Measurements from ENCODE around the gene MEGF11.

Gene MEGF11

DNA sequence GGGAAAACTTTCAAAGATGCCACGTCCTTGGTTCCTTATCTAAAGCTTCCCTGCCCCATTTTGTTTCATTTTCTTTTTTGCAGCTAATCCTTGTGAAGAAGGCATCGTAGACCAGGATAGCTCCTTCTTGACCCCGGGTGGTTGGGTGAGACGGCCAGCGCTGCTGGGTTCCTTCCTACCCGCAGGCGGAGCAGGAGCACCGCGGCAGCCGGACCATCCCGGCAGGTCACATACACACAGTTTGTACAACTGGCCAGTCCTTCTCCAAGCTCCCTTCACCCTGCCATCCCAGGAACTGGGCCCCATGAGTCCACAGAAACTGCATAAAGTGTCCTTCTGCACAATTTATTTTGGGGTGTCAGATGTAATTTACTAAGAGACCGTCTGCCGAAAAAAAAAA is 83.9 kb downstream of the MEGF11 start:
- FAIRE-seq (no peak), DNase-seq (ENCODE audit: insufficient read length, low spot score) (no peak)
- TF ChIP-seq, protein P1, sequence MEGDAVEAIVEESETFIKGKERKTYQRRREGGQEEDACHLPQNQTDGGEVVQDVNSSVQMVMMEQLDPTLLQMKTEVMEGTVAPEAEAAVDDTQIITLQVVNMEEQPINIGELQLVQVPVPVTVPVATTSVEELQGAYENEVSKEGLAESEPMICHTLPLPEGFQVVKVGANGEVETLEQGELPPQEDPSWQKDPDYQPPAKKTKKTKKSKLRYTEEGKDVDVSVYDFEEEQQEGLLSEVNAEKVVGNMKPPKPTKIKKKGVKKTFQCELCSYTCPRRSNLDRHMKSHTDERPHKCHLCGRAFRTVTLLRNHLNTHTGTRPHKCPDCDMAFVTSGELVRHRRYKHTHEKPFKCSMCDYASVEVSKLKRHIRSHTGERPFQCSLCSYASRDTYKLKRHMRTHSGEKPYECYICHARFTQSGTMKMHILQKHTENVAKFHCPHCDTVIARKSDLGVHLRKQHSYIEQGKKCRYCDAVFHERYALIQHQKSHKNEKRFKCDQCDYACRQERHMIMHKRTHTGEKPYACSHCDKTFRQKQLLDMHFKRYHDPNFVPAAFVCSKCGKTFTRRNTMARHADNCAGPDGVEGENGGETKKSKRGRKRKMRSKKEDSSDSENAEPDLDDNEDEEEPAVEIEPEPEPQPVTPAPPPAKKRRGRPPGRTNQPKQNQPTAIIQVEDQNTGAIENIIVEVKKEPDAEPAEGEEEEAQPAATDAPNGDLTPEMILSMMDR (IDR thresholded peaks at IDR 0.05; ENCODE audit: insufficient read depth, missing control alignments) = no peak

DNA sequence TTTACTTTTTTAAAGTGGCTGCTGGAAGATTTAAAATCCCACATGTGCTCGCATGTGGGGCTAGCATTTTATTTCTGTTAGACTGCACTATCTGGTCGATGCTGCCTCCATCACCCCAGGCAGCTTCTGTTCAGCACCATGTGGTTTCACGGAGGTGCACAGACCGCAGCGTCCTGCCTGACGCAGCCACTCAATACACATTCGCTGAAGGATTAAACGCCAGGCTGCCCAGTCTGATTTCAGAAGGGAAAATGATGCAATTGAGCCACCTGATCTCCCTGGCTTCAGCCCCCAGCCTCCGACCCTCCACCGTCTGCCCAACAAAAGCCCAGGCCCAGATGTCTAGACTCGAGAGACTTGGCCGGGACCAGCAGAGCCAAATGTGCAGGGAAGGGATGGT is 84.5 kb downstream of the MEGF11 start:
- DNase-seq (ENCODE audit: insufficient read length, low spot score) (no peak), FAIRE-seq (no peak)
- TF ChIP-seq, protein P1 (IDR thresholded peaks at IDR 0.05; ENCODE audit: insufficient read depth, missing control alignments) = no peak

DNA sequence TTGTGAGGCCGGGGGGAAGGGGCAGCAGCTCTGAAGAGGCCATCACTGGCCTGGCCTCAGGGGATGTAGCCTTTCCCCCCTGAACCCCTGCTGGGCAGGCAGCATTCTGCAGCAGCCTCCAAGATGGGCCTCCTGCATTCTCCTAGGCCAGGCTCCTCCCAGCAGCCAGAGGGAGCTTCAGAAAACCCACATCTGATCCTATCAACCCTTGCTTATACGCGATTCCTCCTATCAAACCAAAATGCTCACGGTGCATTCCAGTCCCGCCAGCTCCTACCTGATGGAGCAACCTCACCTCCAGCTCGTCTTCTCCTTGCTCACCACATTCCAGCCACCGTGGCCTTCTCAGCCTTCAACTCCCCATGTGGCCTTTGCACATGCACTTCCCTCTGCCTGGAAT is 85.7 kb downstream of the MEGF11 start:
- FAIRE-seq = no peak

DNA sequence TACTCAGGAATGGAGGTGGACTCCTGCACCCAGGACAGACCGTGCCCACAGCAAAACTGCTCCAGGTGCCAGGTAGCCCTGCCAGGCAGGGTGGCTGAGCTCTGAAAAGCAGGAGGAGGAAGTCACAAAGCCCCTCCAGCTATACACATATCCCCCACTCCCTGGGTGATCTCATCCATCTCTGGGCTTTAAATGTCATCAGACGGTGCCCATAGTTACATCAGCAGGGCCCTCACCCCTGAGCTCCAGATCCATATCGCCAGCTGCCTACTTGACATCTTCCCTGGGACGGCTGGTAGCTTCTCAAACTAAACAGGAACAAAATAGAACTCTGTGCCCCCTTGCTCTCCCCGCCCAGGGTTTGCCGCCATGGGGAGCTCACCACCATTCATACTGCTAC is 87.7 kb downstream of the MEGF11 start:
- no peak for FAIRE-seq

More for the DNA sequence above, 85.7 kb downstream of the MEGF11 start:
- TF ChIP-seq, protein P1 (IDR thresholded peaks at IDR 0.05; ENCODE audit: insufficient read depth, missing control alignments) = no peak
- DNase-seq (ENCODE audit: insufficient read length, low spot score) = no peak

DNA sequence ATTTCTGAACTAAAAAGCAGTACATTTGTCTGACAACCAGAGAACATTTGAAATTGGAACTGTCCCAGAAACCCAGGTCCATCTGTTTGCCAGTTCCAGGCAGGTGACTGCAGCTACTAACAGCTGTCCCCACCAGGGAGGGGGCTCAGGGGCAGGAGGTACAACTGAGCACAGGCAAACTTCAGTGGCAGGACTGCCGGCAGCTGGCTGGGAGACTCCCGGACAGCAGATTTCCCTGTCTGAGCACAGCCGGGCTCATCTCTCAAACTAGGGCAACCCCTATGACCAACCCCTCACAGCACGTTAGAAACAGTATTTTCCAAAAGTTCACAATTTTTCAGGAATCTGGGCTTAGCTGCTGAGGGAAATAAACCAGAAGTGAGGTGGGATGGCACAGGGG is 88.8 kb downstream of the MEGF11 start:
- FAIRE-seq (no peak), DNase-seq (ENCODE audit: insufficient read length, low spot score) (no peak)
- TF ChIP-seq, protein P1 (IDR thresholded peaks at IDR 0.05; ENCODE audit: insufficient read depth, missing control alignments) = no peak

More for the DNA sequence above, 87.7 kb downstream of the MEGF11 start:
- DNase-seq (ENCODE audit: insufficient read length, low spot score) = no peak
- TF ChIP-seq, protein P1 (IDR thresholded peaks at IDR 0.05; ENCODE audit: insufficient read depth, missing control alignments) = no peak

DNA sequence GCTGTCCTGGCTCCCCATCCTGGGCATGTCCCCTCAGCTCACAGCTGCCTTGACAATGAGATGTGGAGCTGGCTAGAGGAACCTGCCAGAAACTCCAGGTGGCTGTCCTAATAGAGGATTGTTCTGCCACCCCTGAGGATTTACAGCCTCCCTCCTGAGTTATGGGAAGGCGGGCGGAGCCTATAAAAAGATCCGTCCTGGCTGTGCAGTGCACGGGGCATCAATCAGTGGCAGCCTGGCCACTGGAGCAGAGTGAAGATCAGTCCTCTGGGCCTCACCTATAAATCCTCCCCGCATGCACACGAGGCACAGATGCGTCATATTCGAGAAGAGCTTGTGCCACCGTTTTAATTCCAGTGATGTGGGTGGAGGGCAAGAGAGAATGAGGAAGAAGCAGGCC is 90.0 kb downstream of the MEGF11 start:
- DNase-seq (ENCODE audit: insufficient read length, low spot score) (no peak), FAIRE-seq (no peak)
- TF ChIP-seq, protein P1 (IDR thresholded peaks at IDR 0.05; ENCODE audit: insufficient read depth, missing control alignments) = no peak

DNA sequence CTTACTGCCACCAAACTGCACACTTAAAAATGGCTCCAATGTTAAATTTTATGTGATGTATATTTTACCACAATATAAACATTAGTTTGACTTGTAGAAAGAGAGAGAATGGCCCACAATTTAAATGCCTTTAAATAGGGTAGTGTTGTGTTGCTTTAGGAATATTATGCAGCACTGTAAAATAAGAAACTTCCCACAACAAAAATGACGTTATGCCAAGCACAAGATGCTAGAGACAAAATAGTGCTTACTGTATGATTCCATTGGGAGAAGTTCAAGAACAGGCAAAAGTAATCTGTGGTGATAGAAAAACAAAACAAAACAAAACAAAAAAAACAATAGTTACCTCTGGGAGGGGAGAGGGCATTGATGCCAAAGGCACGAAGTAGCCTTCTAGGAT is 91.3 kb downstream of the MEGF11 start:
- TF ChIP-seq, protein P1 (IDR thresholded peaks at IDR 0.05; ENCODE audit: insufficient read depth, missing control alignments) = no peak
- DNase-seq (ENCODE audit: insufficient read length, low spot score) = no peak
- no peak for FAIRE-seq

Measured in D721Med (cell line).